Psoas muscle (tissue), 8 donors: ENCODE data around the gene C17orf50. TPM values are rescaled to one million over a fixed set of nuclear protein-coding genes. Genes with fewer than 3 reads are reported as not detected.

Source experiments
- ATAC-seq, 4 donors: fragments of 200-7000 bp; cut with Tn5 transposase; one replicate each; pipeline ENCODE4 v1.9.1; 2020; ENCODE audit warnings: moderate library complexity in 3 of 4, mild to moderate bottlenecking in 2 of 4
- DNase-seq, 2 donors: peaks; one replicate each; pipeline ENCODE4 v3.0.0-alpha.2; 2020
- H3K27ac ChIP-seq: fragments of 200-600 bp; one replicate; pipeline ENCODE4 v1.8.0; 2022
- H3K27me3 ChIP-seq, 3 donors: fragments of 200-600 bp in 1 of 3; one replicate each; pipeline versions ENCODE4 v1.6.1 to v1.8.0; 2013 to 2022; ENCODE audit warnings: low read length in 2 of 3, mild to moderate bottlenecking in 2 of 3, moderate library complexity in 1 of 3; ENCODE audit not compliant: insufficient read depth in 3 of 3
- H3K36me3 ChIP-seq, 2 donors: fragments of 200-600 bp in 1 of 2; one replicate each; pipeline versions ENCODE4 v1.6.1 to v1.8.0; 2013 to 2022; ENCODE audit warnings: low read depth in 1 of 2, mild to moderate bottlenecking in 1 of 2, moderate library complexity in 1 of 2; ENCODE audit not compliant: insufficient read depth in 1 of 2
- H3K4me1 ChIP-seq: fragments of 200-600 bp; one replicate; pipeline ENCODE4 v1.8.0; 2022
- H3K4me3 ChIP-seq: fragments of 200-600 bp; one replicate; pipeline ENCODE4 v1.8.0; 2022; ENCODE audit warnings: mild to moderate bottlenecking
- H3K9me3 ChIP-seq: fragments of 200-600 bp; one replicate; pipeline ENCODE4 v1.8.0; 2022
- WGBS, 3 donors: extraction: QIAGEN DNeasy Blood & Tissue Kit; methylation state at CpG; one replicate each; pipeline versions ENCODE4 v1.1.6 to v1.1.7; 2013; 5-methylcytosine and 5-hydroxymethylcytosine counted together
- intact Hi-C, 2 donors: fragments of 100-400 bp; cut with DNase I; formaldehyde crosslinking; loops; one replicate each; pipeline versions ENCODE4 v1.11.0 to v1.14.2; 2022
- polyA plus RNA-seq, 3 donors: library from polyadenylated mRNA; stranded (reverse); fragments of 200-250 nt; gene quantifications; one replicate each; pipeline ENCODE4 v1.2.3, GENCODE V29; 2013
- total RNA-seq, 4 donors: library from RNA; stranded (reverse); fragmentation: NEBNext Ultra II Directional in 2 of 4; extraction: Animal tissue kit (Norgen Biotek cat#: 25700) in 2 of 4; gene quantifications; one replicate each; pipeline versions ENCODE4 v1.2.1 to v1.2.4, GENCODE V29; 2021 to 2023
- TF ChIP-seq, protein P1 (sequence below): fragments of 200-600 bp; IDR thresholded peaks from one replicate; pipeline ENCODE4 v1.8.0; 2022; ENCODE audit warnings: antibody characterized with exemption
- donor health status: healthy with polysubstance abuse.
- donor health status: DM: no; HTN: no; CAD: no; lungs with moderate emphysema.
- donor health status: Bipolar disorder and iron deficiency.
- donor health status: healthy.
- donor health status: DM: yes; HTN: yes; CAD: no.
- donor health status: DM: no; HTN: no; CAD: no.
- donor health status: DM: no; HTN: no; CAD: no.
- donor health status: DM: yes; HTN: yes; CAD: no.

Gene C17orf50
- total and polyA plus RNA-seq, 7 donors = 0.08 TPM; not detected in 6

DNA sequence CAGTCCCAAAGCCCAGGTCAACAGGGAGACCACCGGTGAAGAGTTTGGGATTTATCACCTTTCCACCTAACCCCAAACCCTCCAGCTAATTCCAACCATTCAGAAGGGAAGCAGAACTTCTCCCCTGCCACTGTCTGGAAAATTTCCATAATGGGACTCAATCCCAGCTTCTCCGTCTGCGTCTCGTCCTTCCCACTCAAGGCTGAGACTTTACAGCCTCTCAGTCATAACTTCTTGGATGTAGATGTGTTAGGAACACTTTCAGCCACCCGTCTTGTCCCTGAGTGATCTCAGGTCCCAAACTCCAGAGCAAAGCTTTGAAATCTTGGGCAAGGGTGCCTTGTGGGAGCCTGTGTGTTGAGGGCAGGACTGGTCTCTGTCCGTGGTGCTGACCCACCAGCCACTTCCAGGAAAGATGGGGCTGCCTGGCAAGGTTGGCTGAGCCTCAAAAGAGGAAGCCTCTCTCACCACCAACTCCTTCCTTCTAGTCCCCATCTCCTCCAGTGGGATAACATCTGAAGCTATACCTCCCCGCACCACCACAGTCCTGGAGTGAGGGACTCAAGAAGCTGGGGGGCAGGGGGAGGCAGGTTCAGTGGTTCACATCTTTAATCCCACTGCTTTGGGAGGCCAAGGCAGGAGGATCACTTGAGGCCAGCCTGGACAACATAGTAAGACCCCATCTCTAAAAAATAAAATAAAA lies 16.9 kb upstream of the C17orf50 start:
- Histone ChIP-seq H3K4me3 (no peak overlapping the region), H3K27me3 (peaks cover 0 to 7% (median 0%) of the 10 kb centered on the region in 3 donors), H3K4me1 (peaks cover 13% of the 10 kb centered on the region), H3K9me3 (no peaks in the 10 kb centered on the region), H3K27ac (no peak overlapping the region), H3K36me3 (no peaks in the 10 kb centered on the region)
- 39 to 47% (median 41%) methylated on average over 7 of the region's 7 CpGs for WGBS, 3 donors
- intact Hi-C loops = loop anchor here (5.0 to 10.0 kb wide), 3 partner anchors 81 to 429 kb away; no protein-coding TSS in a partner anchor
- no peak for ATAC-seq
- DNase-seq = no peak
- TF ChIP-seq, protein P1, sequence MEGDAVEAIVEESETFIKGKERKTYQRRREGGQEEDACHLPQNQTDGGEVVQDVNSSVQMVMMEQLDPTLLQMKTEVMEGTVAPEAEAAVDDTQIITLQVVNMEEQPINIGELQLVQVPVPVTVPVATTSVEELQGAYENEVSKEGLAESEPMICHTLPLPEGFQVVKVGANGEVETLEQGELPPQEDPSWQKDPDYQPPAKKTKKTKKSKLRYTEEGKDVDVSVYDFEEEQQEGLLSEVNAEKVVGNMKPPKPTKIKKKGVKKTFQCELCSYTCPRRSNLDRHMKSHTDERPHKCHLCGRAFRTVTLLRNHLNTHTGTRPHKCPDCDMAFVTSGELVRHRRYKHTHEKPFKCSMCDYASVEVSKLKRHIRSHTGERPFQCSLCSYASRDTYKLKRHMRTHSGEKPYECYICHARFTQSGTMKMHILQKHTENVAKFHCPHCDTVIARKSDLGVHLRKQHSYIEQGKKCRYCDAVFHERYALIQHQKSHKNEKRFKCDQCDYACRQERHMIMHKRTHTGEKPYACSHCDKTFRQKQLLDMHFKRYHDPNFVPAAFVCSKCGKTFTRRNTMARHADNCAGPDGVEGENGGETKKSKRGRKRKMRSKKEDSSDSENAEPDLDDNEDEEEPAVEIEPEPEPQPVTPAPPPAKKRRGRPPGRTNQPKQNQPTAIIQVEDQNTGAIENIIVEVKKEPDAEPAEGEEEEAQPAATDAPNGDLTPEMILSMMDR = no peak

DNA sequence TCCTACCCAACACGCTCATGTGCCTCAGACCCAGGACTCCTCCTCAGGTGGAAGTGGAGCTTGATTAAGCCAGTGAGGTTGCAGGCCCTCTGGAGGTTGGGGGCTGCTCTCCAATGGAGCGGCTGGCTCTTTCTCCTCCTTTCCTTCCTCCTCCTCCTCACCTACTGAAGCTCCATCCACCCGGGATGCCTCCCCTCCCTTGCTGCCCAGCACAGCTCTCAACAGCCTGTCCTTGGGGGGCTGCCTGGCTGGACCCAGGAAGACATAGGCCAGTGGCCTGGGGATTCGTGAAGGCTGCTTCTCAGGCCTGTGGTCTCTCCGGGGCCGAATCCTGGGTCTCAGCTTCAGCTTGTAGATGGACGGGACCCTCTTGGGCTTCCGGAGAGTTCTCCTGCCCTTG lies 15.9 kb upstream of the C17orf50 start:
- H3K27ac ChIP-seq = no peak overlapping the region
- H3K9me3 ChIP-seq = no peaks in the 10 kb centered on the region
- DNase-seq = no peak
- WGBS, 3 donors = 74 to 80% (median 79%) methylated on average over 8 of the region's 8 CpGs
- TF ChIP-seq, protein P1 = no peak
- intact Hi-C loops = loop anchor here (5.0 to 10.0 kb wide), 3 partner anchors 83 to 430 kb away; no protein-coding TSS in a partner anchor
- H3K4me1 ChIP-seq = peaks cover 13% of the 10 kb centered on the region
- no peak for ATAC-seq
- peaks cover 0 to 11% (median 0%) of the 10 kb centered on the region in 3 donors for H3K27me3 ChIP-seq
- no peaks in the 10 kb centered on the region for H3K36me3 ChIP-seq
- H3K4me3 ChIP-seq = no peak overlapping the region

DNA sequence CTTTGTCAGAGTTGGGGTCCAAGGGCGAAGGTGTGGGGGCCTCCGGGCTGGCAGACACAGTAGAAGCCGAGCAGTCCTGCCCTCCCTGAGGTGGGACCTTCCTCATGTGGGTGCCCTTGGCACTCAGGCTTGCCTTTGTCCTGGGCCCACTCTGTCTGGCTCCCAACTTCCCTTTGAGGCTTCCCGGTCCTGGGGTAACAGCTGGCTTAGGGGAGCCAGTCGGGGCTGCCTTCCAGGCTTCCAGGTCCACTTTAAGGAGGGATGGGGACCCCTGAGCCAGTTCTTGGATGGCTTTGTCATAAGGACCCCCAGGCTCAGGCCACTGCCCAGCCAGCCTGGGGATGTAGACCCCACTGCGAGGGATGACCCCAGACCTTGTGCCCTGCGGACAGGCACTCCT lies 15.4 kb upstream of the C17orf50 start:
- no peak overlapping the region for H3K27ac ChIP-seq
- no peak overlapping the region for H3K4me3 ChIP-seq
- no peaks in the 10 kb centered on the region for H3K36me3 ChIP-seq
- ATAC-seq (no peak), DNase-seq (no peak)
- intact Hi-C loops = loop anchor here (10.0 kb wide), 1 partner anchor 430 kb away; no protein-coding TSS in a partner anchor
- 79 to 84% (median 82%) methylated on average over 7 of the region's 7 CpGs for WGBS, 3 donors
- H3K27me3 ChIP-seq = peaks cover 0 to 11% (median 0%) of the 10 kb centered on the region in 3 donors
- TF ChIP-seq, protein P1 = no peak
- H3K9me3 ChIP-seq = no peaks in the 10 kb centered on the region
- H3K4me1 ChIP-seq = peaks cover 13% of the 10 kb centered on the region

DNA sequence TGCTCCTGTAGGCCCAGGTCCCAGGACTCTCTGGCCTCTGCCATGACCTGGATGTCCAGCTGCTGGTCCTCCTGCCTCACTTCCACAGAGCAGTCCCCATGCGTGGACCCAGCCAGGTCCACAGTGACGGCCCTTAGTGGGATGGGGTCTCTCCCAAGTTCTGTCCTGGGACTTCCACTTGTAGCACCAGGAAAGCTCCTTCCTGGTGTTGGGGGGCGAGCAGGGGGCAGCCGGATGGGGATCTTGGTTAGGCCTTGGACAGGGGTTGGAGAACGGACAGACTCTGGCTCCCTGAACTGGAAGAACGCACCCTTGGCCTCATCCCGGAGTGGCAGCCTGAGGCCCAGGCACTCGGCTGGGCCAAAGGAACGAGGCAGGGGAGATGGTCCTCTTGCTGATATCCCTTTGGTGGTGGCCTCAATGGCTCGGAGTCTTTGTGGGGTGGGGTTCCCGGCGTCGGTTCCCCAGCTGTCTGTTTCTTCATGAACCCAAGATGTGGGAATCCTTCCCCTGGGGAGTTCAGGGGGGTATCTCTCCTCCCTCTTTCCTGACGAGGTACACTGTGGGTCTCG lies 14.9 kb upstream of the C17orf50 start:
- DNase-seq (no peak), ATAC-seq (no peak)
- Histone ChIP-seq H3K27ac (no peak overlapping the region), H3K4me3 (no peak overlapping the region), H3K36me3 (no peaks in the 10 kb centered on the region), H3K27me3 (peaks cover 0 to 12% (median 2%) of the 10 kb centered on the region in 3 donors), H3K4me1 (peaks cover 13% of the 10 kb centered on the region), H3K9me3 (no peaks in the 10 kb centered on the region)
- intact Hi-C loops = loop anchor here (10.0 kb wide), 1 partner anchor 431 kb away; no protein-coding TSS in a partner anchor
- TF ChIP-seq, protein P1 = no peak
- WGBS, 3 donors = 79 to 84% (median 84%) methylated on average over 14 to 15 of the region's 15 CpGs
